ENCODE measurements around the gene SLC16A7.

SLC16A7 gene

DNA sequence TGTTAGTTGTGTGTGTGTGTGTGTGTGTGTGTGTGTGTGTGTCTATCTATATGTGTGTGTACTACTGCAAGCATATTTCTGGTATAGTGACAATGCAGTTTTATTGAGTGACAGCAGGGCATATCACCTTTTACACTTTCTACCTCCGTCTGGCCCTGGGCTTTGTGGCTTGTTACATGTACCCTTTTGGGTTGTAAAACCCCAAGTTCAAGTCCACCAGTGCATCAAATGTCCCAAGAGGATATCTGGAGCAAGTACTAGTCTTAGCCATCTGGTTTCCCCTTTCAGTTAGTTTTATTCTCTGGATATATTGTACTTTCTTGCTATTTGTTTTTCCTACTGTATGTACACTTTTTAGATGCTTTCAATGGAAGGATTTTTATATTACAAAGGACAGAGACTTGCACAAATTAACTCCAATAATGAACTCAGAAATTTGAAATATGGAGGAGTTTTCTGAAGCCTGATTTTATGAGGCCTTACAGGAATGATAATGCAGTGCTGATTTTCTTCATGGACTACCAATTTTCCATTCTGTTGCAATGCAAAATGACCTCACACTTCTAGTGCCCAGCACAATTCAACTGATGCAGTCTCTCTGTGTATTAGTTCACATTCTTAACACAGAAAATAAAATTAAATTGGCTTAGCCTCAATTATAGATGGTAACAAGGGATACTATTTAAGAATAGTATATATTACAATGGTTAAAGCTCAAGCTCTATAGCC, 29.1 kb downstream of the SLC16A7 start:
- no peak for DNase-seq

DNA sequence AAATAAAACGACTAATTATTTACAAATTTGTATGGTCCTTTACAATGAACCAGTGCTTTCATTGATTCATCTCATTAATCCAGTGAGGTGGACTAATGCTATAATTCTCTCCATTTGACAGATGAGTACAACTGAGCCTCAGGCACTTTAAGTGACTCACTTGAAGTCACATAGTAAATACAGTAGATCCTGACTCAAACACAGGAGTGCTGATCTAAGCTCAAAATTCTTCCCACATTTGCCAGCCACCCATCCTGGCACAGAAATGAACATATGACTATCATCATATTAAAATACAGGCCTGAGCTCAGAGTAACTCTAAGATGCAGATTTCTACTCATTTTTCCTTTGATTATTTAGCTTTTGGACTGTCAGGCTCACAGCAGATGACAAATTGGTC, 30.6 kb downstream of the SLC16A7 start:
- DNase-seq, result no peak

DNA sequence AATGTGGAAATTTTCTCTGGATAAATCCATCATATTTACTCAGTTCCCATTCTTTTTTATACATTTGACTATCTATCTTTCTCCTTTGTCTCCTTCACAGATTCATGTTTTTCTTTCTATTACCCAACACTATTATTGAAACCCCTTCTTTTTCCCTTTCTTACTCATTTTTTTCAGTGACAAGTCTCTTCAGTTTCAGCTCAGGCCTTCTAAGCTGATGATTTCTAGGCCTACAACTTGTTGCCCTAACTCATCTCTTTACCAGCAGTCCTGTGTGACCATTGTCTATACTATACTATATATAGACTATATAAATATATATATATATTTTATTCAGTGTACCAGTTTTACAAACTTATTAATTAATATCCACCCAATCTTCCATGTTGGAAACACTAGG, 31.8 kb downstream of the SLC16A7 start:
- DNase-seq, result no peak

DNA sequence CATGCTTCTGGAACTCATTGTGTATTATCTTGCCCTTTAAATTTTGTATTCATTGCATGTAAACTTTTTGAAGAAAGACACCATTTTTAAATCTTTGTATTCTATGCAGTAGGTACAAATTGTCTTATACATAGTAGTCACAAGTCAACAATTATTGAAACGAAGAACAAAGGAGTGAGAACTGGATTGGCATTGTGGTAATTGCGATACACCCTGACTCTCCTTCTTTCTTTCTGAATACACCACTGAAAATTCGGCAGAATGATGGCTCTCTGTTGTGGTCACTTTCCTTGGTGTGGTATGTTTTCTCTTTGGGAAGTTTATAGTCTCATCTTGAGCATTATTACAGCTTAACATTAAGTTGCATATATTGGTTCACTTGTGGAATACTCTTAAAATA, 34.1 kb downstream of the SLC16A7 start:
- no peak for DNase-seq

DNA sequence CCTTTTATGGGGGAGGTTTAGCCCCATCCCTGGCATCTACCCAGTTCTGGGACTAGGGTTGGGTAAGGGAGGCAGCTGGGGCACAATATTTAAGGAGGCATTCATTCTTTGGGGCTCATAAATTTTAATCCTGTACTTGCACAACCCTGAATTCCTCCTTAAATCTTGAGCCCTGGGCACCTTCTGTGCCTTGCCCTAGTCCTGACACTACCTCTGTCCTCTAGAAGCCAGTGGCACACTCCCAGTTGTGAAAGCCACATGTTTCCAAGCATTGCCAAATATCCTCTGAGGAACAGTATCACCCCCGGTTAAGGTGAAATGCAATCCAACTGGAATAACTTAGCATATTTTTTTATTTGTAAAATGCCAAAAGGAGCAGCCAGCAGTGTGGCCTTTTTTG, 36.6 kb downstream of the SLC16A7 start:
- DNase-seq, result no peak

DNA sequence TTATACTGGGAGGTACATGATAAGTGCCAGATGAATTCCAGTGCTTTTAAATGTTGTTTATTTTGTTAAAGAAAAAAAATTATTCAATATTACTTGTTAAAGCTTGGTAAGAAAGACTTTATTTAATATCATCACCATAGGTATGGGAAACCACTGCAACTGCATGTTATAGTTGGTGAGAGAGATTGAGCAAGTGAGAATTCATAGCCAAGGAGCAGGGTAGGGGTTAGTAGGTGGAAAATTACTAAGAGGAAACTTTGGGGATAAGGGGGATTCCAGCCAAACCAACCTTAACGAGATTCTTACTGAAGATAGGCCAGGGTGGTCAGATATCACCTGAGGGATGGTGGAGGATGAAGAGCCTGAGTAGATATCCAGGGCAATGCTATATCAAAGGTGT, 38.4 kb downstream of the SLC16A7 start:
- DNase-seq, result no peak

DNA sequence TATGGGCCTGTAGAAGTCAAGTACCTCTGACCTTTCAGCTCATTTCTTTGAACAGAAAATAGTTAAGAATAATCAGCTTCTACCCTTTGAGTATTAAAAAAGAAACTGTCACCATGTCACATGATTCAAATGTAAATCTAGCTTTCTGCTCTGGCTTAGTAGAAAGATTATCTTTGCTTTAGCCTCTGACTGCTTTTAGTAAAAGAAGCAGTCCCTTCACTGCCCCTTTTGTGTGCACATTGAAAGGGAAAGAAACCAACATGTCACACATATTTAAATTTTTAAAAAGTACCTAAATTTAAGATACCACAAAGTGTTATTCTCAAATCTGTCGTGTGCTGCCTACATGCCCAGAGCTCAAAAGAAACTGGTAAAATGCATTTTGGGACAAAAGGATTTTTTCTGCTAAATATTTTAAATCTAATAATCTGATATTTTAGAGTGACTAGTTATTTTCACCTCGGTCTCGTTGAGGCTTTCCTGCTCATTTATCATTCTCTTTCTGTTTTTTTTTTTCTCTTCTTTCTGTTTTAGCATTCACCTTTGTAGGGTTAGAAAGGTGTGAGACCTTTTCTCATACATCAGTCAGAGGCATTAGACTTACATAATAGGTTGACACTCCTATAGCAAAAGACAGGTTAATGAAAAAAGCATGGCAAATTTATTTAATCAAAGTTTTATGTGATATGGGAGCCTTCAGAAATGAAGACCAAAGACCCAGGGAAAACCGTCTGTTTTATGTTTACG, 41.3 kb downstream of the SLC16A7 start:
- DNase-seq, result no peak

DNA sequence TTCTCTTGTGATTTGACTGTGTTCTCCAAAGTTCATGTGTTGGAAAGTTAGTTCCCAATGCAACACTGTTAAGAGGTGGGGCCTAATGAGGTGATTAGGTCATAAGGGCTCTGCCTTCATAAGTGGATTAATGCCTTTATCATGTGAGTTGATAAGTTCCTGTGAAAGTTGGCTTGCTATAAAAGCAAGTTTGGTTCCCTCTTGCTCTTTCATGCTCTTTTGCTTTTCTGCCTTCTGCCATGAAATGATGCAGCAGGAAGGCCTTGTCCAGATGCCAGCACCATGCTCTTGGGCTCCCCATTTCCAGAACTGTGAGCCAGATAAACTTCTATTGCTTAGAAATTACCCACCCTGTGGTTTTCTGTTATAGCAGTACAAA, 41.9 kb downstream of the SLC16A7 start:
- DNase-seq, result no peak

DNA sequence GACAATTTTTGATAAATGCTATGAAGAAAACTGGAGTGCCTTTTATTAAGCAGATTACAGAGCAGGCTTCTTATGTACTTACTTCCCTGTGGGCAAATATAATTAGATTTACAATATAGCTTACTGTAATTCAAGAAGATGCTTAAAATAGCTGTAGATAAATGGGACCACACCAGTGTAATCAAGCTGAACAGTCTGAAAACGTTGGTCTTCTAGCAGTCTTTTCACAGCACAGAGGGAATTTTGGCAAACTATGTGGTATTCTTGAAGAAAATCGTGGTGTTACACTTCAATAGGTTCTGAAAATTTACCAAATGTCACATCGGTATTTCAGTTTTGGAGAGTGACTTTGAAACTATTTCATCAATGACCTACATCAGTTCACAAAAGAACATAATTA, 47.7 kb downstream of the SLC16A7 start:
- no peak for DNase-seq

DNA sequence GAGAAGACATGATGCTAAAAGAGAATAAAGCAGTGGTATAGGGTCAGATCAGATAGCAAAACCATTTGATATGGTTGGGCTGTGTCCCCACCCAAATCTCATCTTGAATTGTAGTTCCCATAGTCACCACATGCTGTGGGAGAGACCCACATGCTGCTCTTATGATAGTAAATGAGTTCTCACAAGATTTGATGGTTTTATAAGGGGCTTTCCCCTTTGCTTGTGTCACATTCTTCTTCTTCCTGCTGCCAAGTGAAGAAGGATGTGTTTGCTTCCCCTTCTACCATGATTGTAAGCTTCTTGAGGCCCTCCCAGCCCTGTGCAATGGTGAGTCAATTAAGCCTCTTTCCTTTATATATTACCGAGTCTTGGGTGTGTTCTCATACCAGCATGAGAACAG, 49.4 kb downstream of the SLC16A7 start:
- no peak for DNase-seq

DNA sequence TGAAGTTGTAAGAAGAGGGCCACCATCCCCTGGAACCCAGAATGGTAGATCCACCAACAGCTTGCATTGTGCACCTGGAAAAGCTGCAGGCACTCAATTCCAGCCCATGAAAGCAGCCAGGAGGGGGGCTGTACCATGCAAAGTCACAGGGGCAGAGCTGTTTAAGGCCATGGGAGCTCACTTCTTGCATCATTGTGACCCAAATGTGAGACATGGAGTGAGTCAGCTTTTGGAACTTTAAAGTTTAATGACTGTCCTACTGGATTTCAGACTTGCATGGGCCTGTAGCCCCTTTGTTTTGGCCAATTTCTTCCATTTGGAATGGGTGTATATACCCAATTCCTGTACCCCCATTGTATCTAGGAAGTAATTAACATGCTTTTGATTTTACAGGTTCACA, 50.8 kb downstream of the SLC16A7 start:
- DNase-seq, result no peak

DNA sequence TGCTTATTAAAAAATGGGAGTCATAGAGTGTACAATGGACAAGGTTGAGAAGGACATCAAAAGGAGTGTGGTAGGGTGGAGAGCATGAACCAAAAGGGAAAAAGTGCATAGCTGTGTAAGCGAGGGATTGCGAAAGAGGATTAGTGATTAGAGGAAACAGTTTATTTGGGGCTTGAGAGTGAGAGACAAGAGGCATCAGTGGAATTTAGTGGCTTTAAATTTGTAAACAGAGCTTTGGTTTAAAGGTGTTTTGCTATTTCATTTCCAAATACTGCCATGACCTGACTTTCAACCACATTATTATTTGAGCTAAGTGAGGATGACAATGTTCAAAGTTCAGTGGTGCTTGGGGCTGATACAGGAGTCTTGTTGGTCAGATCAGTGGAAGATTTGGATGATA, 53.4 kb downstream of the SLC16A7 start:
- no peak for DNase-seq

DNA sequence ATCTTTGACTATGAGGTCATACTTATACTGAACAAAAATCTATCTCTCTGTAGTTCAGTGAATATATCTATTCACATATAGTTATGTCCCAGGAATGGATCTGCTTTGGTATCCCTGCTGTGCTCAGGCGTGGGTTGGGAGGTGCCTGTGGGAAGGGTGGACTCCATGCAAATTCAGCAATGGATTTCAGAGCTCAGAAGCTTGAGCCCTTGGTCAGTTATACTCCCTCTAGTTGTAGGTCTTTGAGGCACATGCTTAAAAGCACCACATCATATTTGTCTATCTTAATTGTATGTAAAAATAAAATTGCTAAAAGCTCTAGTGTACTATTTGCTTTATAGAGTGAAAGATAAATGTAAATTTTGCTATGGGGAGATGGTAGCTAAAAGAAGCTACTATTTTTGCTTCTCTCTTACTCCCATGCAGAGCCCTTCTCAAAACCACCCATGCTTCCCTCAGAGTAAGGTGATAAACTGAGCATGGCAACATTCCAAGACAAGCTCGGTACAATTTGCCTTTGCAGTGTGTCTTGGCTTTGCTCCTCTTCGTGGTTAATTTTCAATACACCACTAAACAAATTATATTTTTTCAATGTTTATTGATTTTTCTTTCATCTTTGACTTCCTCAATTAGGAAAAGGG, 54.9 kb downstream of the SLC16A7 start:
- DNase-seq, result no peak

DNA sequence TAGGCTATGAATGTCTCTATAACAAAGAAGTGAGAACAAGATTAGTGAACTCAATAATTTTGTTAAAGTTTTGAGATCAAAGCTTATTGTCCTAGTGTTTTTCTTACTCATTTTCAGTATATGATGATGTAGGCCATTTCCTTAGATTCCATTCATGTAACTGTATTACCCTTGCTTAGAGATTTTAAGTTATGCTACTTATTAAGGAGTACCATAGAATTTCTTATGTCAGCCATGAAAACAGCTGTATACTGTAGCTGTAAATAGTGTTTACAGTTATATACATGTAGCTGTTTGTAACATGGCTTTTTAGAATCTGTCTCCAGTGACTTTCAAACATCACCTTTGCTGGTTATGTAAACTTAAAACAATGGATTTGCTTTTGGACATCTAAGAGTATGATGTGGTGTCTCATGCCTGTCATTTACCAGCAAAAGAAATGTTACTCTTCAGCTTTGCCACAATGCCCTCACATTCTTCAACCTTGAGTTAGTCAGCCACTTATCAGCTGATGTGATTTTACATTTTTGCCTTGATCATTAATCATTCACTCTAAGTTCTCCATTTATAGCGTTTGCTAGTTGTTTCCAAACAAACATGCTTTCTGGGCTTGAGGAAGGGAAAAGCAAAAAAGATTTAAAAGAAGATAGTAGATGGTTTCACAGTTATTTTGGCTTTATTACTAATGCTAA, 55.5 kb downstream of the SLC16A7 start:
- no peak for DNase-seq

DNA sequence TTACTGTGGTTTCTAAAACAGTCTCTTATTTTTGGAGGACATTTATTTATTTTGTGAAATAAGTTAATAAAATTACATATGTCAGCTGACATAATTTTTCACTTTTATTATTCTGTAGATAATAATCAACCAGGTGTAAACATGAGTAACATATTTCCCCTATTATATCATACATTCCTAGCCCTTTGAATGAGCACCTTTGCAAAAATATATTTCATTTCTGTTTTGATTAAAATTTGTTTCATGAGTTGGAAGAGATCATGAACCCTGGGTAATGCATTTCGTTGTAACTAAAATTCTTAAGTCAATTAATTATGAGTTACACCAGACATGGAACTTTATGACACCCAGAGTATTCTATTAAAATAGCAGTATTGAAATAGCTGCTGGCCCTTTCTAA, 56.3 kb downstream of the SLC16A7 start:
- no peak for DNase-seq

DNA sequence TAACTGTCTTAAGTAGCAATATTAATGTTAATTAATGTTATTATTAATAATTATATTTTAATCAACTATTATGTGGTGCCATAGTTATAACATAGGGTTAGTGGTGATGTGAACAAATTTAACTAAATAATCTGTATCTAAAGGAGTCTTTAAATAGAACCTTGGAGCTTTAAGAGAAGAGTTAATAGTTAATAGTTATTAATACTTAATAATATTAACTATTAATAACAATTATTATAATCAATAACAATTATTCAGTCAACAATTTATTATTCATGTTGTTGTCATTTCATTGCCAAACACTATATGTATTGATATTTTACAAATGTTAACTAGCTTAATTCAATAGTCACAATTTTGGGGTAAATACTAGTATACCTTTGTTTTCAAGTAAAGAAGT, 58.2 kb downstream of the SLC16A7 start:
- DNase-seq, result no peak

DNA sequence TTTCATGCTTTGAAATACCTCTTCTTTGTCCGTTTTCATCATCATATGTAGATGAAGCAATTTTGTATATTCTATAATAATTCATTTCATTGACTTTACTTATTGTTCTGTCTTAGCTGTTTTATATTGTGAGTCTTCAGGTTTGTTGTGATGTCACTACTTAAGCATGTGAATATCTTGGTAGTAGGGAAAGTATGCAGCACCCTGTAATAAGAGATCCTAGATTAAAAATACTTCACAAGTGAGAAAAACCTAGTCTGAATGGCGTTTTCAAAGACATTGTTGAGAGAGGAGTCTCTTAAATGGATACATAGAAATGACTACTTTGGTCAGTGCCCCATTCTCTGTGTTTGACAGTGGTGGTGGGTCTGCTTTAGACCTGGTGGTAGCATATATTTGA, 61.4 kb downstream of the SLC16A7 start:
- no peak for DNase-seq

DNA sequence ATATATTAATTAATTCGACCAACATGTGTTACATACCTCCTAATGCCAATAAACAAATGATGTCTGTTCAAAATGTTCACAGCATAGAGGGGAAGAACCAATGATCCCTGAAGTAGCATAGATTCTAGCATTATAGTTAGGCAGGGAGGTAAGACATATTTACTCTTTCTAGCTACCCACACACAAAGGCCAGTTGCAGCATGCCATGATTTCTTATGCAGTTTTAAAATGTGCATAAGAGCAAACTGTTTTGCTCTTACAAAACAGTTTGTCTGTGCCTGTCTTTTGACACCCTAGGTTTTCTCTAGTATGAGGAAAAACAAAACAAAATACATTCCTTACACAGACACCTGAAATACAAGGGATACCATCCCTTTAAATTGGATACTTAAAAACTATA, 61.9 kb downstream of the SLC16A7 start:
- no peak for DNase-seq

DNA sequence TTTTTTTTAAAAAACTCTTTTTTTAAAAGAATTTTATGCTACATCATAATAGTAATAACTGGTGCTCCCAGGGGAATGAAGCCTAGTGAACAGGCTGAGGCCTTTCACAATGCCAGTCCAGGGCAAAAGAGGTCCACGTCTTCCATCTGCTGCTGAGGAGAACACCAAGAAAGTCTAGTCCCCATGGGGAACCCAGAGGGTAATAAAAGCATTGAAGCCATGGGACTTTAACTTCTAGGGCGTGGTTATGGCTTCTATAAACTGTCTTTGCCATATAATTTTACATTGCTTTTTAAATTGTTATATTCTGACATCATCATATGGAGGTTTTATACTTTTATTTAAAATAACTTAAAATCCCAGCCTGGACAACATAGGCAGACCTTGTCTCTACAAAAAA, 64.3 kb downstream of the SLC16A7 start:
- DNase-seq, result no peak

DNA sequence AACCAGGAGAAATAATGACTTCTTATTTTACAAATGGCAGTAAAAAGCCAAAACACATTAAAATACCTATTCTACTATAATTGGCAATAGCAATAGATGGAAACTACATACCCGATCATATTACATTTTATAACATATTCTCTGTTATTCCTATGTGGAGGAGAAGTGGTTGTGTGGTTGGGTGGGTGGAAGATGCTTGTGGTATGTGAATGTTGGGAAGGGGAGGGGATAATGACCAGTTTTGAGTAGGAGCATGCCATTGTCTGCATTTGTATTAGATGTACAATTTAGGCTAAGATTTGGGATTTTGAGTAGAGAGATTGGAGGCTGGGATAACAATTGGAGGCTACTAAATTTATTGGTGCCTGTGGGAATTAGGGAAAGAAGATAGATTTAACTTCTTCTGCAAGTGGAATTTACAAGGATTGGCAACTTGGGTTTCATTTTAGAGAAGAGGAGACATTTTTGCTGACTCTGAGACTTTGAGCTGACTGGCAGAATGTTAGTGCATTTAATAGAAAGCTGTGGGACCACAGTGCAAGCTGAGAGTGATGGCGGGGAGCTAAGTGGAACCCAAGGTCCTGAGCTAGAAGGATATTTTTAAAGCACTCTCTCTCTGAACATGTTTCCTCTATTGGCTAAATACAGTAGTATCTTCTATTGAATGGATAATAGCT, 65.2 kb downstream of the SLC16A7 start:
- DNase-seq, result no peak

DNA sequence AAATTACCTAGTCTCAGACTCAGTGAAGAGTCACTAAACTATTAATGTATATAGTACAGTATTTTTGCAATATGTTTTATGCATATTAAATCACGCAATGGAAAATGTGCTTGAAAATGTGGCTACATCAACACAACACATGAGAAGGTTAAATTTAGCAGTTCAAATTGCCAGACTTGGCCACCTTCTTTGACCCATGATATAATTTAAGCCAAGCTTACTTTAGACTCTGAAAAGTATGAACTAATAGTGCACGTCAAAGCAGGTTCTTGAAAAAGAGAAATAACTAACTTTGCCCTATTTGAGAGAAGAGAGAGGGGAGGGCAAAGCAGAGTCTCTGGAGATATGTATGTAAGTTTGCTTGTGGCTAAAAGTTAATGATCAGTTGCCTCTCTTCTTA, 68.7 kb downstream of the SLC16A7 start:
- no peak for DNase-seq

DNA sequence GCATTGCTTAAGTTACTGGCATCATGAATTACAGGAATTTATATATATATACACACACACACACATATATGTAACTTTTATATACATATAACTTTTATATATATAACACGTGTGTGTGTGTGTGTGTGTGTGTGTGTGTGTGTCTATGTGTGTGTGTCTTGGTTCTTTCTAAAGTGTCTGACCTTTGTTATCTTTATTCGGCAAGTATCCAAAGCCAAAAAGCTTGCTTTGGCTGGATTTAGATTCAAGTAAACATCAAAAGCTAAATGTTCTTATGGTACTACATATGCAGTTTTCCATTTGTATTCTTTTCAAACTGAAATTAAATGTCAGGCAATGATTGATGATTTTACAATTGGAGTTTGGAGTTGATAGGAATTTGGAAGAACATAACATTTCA, 69.9 kb downstream of the SLC16A7 start:
- DNase-seq, result no peak

DNA sequence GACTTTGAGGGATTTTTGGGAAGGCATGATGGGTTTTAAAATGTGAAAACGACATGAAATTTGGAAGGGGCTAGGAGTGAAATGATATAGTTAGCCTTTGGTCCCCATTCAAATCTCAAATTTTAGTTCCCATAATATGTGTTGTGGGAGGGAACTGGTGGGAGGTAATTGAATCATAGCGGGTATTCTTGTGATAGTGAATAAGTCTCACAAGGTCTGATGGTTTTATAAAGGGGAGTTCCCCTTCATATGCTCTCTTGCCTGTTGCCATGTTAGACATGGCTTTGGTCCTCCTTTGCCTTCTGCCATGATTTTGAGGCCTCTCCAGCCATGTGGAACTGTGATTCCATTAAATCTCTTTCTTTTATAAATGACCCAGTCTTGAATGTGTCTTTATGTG, 72.8 kb downstream of the SLC16A7 start:
- no peak for DNase-seq

All from hippocampal formation (tissue), 2 donors.